Activated T-cell treated with anti-CD3 and anti-CD28 coated beads, Interleukin-2, amount 50 U/mL, for 1 hour (primary cell): ENCODE measurements around the gene STK32B.

ENCODE experiments used
- DNase-seq: peaks from one replicate; pipeline ENCODE4 v3.0.0-alpha.2; 2020

The STK32B gene

DNA sequence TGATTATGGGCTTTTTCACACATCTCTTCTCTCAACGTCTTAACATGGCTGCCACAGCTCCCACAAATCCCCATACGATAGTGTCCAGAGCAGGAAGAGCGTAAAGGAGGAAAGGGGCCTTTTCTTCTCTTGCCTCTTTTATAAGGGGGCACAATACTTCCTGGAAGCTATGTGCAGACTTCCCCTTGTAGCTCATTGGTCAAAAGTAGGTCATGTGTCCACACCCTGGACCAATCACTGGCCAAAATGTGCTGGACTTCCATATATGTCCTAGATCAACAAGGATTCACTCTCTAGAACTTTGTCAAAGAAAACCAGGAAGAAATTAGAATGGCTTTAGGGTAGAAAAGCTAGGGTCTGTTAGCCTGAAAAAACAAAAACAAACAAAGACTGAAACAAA is 26.7 kb downstream of the STK32B start:
- no peak for DNase-seq

- no peak for DNase-seq
Measured at GRCh38 chr4:5079581-5079980, 28.3 kb downstream of the STK32B start.

GRCh38 chr4:5081441-5081999 is 30.2 kb downstream of the STK32B start:
- no peak for DNase-seq

DNA sequence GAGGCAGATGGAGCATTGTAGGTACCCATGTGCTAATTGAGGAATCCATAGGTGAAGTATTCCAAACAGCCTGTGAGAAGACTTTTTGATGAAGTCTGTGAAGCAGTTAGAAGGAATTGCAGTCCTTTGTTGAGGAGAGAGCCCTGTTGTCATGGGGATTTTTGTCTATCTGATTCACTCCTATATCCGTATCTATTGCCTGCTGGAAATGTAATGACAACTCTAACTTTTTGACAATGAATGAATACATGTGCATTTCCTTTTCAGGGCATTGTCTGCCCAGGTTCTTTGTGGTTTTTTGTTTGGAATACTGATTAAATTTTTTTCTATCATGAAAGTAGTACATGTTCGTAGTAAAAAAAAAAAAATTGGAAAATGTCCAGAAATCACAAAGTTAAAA is 31.1 kb downstream of the STK32B start:
- DNase-seq: no peak

DNA sequence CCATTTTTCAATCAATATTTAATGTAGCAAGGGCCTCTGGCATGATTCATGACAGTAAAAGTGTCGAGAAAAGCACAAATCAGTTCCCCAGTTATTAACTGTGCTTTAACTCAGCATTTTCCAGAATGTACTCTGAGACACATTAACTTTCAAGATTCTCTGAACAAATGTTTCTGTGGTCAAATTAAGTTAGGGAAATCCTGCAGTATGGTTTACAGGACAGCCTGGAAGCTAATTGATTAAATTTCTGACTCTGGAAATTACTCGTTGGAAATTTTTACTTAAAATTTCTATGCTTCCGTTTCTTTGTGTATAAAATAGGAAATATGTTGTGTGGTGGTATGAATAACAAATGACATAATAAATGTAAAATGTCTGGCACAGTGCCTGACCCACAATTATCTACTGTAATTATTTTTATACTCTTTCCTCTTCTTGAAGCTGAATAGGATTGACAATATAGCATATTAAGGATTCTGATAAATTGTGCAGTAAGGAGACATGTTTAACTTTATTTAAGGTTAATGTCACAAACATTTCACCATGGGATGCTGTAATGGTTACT is 33.7 kb downstream of the STK32B start:
- no peak for DNase-seq

- DNase-seq: no peak
Measured at GRCh38 chr4:5086535-5086934, 35.3 kb downstream of the STK32B start.

DNA sequence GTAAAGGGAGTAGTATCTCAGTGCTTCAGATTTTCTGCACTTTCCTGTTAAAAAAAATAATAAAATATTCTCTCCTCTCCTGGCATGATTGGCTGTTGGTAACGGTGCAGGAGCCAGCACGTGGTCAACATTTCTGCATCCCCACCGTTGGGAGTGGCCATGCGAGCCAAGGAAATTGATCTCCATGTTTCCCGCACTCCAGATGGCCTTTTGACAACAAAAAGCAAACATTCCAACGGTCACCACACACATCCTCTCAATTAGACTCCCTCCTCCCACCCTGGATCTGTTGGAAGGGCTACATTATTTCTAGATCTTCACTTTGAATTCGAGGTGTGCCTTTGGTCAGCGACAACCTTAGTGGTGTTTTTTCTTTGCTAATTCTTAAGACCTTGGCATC is 45.0 kb downstream of the STK32B start:
- no peak for DNase-seq

DNA sequence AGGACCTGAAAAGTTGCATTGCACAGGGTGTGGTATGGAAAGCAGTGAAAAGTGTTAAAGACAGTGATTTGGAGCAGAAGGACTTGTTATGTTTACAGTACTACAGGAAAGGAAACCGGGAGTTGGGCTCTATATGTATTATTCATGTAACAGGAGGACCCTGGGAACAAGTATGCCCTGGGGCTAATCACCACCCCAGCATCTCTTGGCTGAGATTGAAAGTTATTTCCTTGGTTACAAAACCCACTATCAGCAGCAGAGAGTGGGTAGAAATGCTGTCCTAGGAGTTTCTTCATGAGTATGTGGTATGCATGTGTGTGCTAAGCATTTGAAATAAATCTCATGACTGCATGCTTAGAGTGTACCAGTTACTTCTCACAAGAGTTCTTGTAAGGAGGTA is 46.9 kb downstream of the STK32B start:
- DNase-seq: no peak

GRCh38 chr4:5100336-5100735 is 49.1 kb downstream of the STK32B start:
- DNase-seq: no peak

- DNase-seq: no peak
Measured at GRCh38 chr4:5100986-5101385, 49.7 kb downstream of the STK32B start.

- DNase-seq: no peak
Measured at GRCh38 chr4:5101571-5101970, 50.3 kb downstream of the STK32B start.

DNA sequence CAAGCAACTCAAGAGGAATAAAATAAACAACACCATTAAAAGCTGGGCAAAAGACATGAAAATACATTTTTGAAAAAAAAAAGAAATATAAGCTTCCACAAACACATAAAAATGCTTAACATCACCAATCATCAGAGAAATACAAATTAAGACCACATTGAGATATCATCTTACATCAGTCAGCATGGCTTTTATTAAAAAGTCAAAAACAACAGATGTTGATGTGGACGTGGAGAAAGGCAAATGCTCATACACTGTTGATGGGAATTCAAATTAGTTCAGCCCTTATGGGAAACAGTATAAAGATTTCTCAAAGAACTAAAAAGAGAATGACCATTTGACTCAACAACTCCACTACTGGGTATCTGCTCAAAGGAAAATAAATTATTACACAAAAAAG is 59.6 kb downstream of the STK32B start:
- no peak for DNase-seq

GRCh38 chr4:5112333-5113095 is 61.2 kb downstream of the STK32B start:
- DNase-seq: no peak

DNA sequence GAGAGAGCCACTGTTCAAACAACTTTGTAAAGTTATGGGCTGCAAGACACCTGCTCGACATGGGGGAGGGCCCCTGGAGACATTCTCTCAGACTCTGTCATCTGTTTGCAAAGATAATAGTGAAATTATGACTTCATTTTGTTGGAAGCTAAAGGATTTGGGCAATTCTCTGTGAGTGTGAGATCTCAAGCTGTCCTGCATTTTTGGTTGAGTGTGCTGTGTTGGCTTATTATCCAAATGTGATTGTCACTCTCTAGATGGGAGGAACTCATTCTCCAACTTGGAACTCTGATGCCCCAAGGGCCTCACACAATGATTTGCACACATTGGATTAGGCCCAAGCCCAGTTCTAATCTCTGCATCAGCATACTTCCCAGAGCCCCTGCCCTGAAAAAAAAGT is 63.7 kb downstream of the STK32B start:
- DNase-seq: no peak

DNA sequence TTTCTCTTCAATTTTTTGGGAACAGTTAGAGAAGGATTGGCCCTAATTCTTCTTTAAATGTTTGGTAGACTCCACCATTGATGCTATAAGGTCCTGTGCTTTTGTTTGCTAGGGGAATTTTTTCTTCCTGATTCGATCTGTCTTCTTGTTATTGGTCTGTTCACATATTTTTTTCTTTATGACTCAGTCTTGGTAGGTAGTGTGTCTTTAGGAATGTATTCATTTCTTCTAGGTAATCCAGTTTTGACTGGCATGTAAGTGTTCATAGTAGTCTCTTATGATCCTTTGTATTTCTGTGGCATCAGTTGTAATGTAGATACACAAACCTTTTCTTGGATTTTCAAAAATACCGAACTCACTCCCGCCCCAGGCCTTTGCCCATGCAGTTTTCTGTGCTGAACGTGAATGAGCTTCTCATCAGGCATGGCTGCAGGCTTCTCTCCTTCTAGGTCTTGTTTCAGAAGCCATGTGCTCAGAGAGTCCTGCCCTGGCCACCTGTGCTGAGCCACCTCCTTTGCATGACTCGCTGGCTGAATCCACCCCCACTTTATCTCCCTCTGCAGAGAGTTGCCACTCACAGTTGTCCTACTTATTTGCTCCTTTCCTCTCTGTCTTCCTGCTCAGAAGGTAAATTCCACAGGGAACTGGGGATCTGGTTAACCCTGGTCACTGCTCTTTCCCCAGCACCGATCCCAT is 67.0 kb downstream of the STK32B start:
- no peak for DNase-seq

DNA sequence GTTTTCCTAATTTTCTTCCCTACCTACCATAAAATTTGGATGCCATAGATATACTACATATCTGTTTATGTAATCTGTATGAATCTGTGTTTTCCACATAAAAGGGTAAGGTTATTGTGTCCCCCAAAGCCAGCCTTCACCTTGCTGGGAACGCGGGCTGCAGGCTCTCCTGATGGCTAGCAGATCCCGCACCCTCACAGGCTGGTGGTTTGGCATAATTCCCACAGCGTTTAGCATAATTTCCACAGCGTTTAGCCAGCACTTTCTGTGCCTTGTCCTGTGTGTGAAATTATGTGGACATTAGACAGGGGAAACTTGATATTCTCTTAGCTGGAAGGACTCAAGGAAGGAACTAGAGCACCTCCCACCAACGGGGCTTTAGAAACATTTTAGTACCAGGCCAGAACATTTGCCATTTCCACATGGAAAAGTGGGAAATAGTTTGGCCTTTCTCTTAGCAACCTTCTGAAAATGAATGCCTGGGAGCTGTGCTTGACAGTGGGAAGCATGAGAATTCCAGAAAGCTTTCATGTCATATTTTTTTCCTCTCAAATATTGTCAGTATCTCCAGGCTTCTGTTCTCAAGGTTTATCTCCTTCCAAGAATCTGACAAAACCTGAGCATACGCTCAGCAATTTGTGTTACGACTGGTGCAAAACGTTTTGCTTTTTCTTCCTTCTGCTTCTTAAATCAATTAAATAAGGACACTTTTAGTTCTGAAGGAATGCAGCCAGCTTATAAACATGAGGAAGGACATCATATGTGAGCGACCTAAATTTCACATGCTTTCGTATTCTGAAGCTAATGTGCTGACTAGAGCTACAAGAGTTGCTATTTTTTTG is 67.9 kb downstream of the STK32B start:
- no peak for DNase-seq

DNA sequence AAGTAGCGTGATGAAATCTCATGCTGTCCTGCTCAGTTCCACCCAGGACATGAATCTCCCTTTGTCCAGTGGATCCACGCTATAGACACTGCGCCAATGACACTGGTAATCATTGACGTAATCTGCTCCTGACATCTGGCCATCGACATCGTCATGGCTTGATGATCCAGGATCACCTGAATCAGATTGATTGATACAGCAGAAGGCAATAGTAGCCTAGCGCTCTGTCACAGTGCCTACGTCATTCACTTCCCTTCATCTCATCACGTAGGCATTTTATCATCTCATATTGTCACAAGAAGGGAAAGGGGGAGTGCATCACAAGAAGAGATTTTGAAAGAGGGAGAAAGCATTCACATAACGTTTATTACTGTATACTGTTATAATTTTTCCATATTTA is 68.8 kb downstream of the STK32B start:
- no peak for DNase-seq

GRCh38 chr4:5120468-5120867 is 69.2 kb downstream of the STK32B start:
- no peak for DNase-seq

DNA sequence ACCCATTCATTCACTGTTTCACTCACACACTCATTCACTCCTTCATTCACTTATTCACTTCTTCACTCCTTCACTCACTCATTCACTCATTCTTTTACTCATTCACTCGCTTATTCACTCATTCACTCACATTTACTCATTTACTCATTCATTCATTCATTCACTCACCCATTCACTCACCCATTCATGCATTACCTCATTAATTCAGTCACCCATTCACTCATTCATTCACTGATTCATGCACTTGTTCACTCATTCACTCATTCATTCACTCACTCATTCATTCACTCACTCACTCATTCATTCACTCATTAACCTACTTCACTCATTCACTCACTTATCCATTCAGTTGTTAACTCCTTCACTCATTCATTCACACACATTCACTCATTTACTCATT is 70.8 kb downstream of the STK32B start:
- no peak for DNase-seq

- DNase-seq: no peak
Measured at GRCh38 chr4:5124876-5125275, 73.6 kb downstream of the STK32B start.

- no peak for DNase-seq
Measured at GRCh38 chr4:5125321-5125720, 74.0 kb downstream of the STK32B start.

GRCh38 chr4:5126231-5126630 is 75.0 kb downstream of the STK32B start:
- DNase-seq: no peak

DNA sequence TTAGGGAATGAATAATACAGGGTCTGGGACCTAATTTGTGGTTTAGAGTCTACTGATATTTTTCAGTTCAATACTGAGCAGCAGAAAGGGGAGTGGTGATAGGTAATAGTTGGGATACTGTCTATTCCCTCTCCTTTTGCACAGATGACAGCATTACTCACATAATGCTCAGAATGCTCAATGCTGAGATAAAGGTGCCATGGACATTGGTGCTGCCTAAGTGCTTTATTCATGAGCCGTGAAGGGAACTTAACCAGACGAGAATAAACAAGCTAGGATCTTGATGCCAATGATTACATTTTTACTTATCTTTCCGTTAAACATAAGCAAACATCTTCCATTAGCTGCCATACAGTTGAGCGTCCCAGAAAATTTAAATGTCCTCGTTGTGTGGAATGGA is 75.6 kb downstream of the STK32B start:
- no peak for DNase-seq
